HG02571 (cell line): ENCODE measurements around the gene CFDP1.
A peak's percentile ranks its signal among the peaks of the same experiment; 100 is the strongest.
"Not testable (repeated sequence)": the region's sequence is repeated elsewhere in the genome, so short reads cannot be mapped to it uniquely, and the experiment has no call there.

ENCODE experiments used
- ATAC-seq: cut with Tn5 transposase; IDR thresholded peaks from one replicate; pipeline ENCODE4 v1.9.1; 2021; ENCODE audit warnings: mild to moderate bottlenecking, moderate library complexity; ENCODE audit not compliant: unreplicated experiment

Gene CFDP1

GRCh38 chr16:75459691-75460090 is 26.4 kb upstream of the CFDP1 start:
- ATAC-seq: no peak

GRCh38 chr16:75458439-75458838 is 25.1 kb upstream of the CFDP1 start:
- ATAC-seq: no peak

- ATAC-seq: no peak
Measured at GRCh38 chr16:75458029-75458428, 24.7 kb upstream of the CFDP1 start.

- ATAC-seq: no peak
Measured at GRCh38 chr16:75457485-75458021, 24.2 kb upstream of the CFDP1 start.

- no peak for ATAC-seq
Measured at GRCh38 chr16:75456971-75457370, 23.7 kb upstream of the CFDP1 start.

GRCh38 chr16:75456486-75456885 is 23.2 kb upstream of the CFDP1 start:
- ATAC-seq: not testable (repeated sequence)

- no peak for ATAC-seq
Measured at GRCh38 chr16:75455677-75456076, 22.4 kb upstream of the CFDP1 start.

- ATAC-seq: no peak
Measured at GRCh38 chr16:75452464-75453190, 19.3 kb upstream of the CFDP1 start.

- ATAC-seq: no peak
Measured at GRCh38 chr16:75446416-75446815, 13.1 kb upstream of the CFDP1 start.

GRCh38 chr16:75445298-75445697 is 12.0 kb upstream of the CFDP1 start:
- ATAC-seq: no peak

GRCh38 chr16:75443298-75443697 is 10.0 kb upstream of the CFDP1 start:
- no peak for ATAC-seq

- ATAC-seq: peak; percentile 81
Measured at GRCh38 chr16:75433732-75434413, 570 bp upstream of the CFDP1 start.

- no peak for ATAC-seq
Measured at GRCh38 chr16:75429621-75430403, 3.5 kb downstream of the CFDP1 start.

- ATAC-seq: not testable (repeated sequence)
Measured at GRCh38 chr16:75426524-75426923, 6.8 kb downstream of the CFDP1 start.

- ATAC-seq: not testable (repeated sequence)
Measured at GRCh38 chr16:75424105-75424762, 9.1 kb downstream of the CFDP1 start.

- ATAC-seq: no peak
Measured at GRCh38 chr16:75423723-75424104, 9.6 kb downstream of the CFDP1 start.

- no peak for ATAC-seq
Measured at GRCh38 chr16:75421820-75422126, 11.5 kb downstream of the CFDP1 start.

- ATAC-seq: no peak
Measured at GRCh38 chr16:75420987-75421819, 12.1 kb downstream of the CFDP1 start.

- no peak for ATAC-seq
Measured at GRCh38 chr16:75416904-75417565, 16.3 kb downstream of the CFDP1 start.
